H1 (cell line): Measurements from ENCODE around the gene L3MBTL4. TPM values are rescaled to one million over a fixed set of nuclear protein-coding genes. Genes with fewer than 3 reads are reported as not detected.

Source experiments
- CTCF ChIA-PET: fragments of 300-600 bp; sonication (Branson Sonifier 250); formaldehyde crosslinking; loops from one replicate; lab custom pipeline; 2021; ENCODE audit not compliant: partially characterized antibody; lab: Charles Lee
- POLR2A ChIA-PET: fragments of 300-600 bp; sonication (Branson Sonifier 250); formaldehyde crosslinking; loops from one replicate; lab custom pipeline; 2021; ENCODE audit warnings: inconsistent platforms; ENCODE audit not compliant: partially characterized antibody; lab: Charles Lee
- DNase-seq, 2 experiments: peaks; one replicate each; pipeline versions ENCODE4 v3.0.0 to v3.0.0-alpha.2; 2010 to 2022; ENCODE audit warnings: low spot score in 2 of 2, low read depth in 1 of 2, mixed read lengths in 1 of 2
- FAIRE-seq: peaks from 2 replicates; lab custom pipeline; 2011; peaks lifted over from hg19 to GRCh38; lab: Jason Lieb, UNC
- H2AFZ ChIP-seq: 2 replicates; pipeline ENCODE4 v1.8.1; 2012; ENCODE audit warnings: low read length, inconsistent platforms
- H2AK5ac ChIP-seq: 2 replicates; pipeline ENCODE4 v1.6.1; 2013; ENCODE audit warnings: low read depth, low read length
- H2BK120ac ChIP-seq: replicated peaks from 2 replicates; pipeline ENCODE3; 2013; ENCODE audit warnings: low read depth, low read length, inconsistent platforms
- H2BK12ac ChIP-seq: 2 replicates; pipeline ENCODE4 v1.6.1; 2013; ENCODE audit warnings: low read depth, low read length
- H2BK15ac ChIP-seq: 2 replicates; pipeline ENCODE4 v1.6.1; 2013; ENCODE audit warnings: low read length
- H2BK20ac ChIP-seq: 2 replicates; pipeline ENCODE4 v1.6.1; 2013; ENCODE audit warnings: low read length
- H2BK5ac ChIP-seq: 2 replicates; pipeline ENCODE4 v1.6.1; 2013; ENCODE audit warnings: low read depth, low read length
- H3K14ac ChIP-seq: 2 replicates; pipeline ENCODE4 v1.6.1; 2013; ENCODE audit warnings: inconsistent platforms; ENCODE audit not compliant: insufficient read length
- H3K18ac ChIP-seq: 2 replicates; pipeline ENCODE4 v1.6.1; 2013; ENCODE audit warnings: low read length; ENCODE audit errors: extremely low read depth
- H3K23ac ChIP-seq: 2 replicates; pipeline ENCODE4 v1.6.1; 2013; ENCODE audit warnings: inconsistent platforms; ENCODE audit not compliant: insufficient read length
- H3K23me2 ChIP-seq: 2 replicates; pipeline ENCODE4 v1.6.1; 2013; ENCODE audit warnings: low read depth, low read length
- H3K27ac ChIP-seq: 2 replicates; pipeline ENCODE4 v1.6.1; 2011; ENCODE audit warnings: low read depth, low read length, inconsistent platforms
- H3K27me3 ChIP-seq, 4 experiments: replicated peaks in 1 of 4; 1 replicate in 1 of 4; 2 replicates in 3 of 4; pipeline versions ENCODE4 v1.6.1 to v1.8.1; 2011 to 2013; ENCODE audit warnings: low read length in 3 of 4, mild to moderate bottlenecking in 3 of 4, inconsistent platforms in 2 of 4, mixed read lengths in 2 of 4, moderate library complexity in 1 of 4; ENCODE audit not compliant: control insufficient read depth in 3 of 4, insufficient read depth in 3 of 4; ENCODE audit errors: extremely low read depth in 1 of 4
- H3K36me3 ChIP-seq, 4 experiments: 2 replicates each; pipeline versions ENCODE4 v1.6.1 to v1.8.1; 2011 to 2013; ENCODE audit warnings: mild to moderate bottlenecking in 4 of 4, low read length in 3 of 4, moderate library complexity in 2 of 4, control low read depth in 1 of 4, inconsistent platforms in 1 of 4; ENCODE audit not compliant: insufficient read depth in 4 of 4, control insufficient read depth in 2 of 4
- H3K4ac ChIP-seq: replicated peaks from 2 replicates; pipeline ENCODE3; 2013; ENCODE audit warnings: low read length, low read depth, mixed read lengths, inconsistent platforms; ENCODE audit not compliant: insufficient read length
- H3K4me1 ChIP-seq, 4 experiments: replicated peaks in 1 of 4; 1 replicate in 1 of 4; 2 replicates in 3 of 4; pipeline versions ENCODE4 v1.6.1 to v1.8.1; 2011 to 2013; ENCODE audit warnings: low read length in 3 of 4, inconsistent platforms in 2 of 4, mixed read lengths in 1 of 4; ENCODE audit not compliant: insufficient read depth in 4 of 4, control insufficient read depth in 3 of 4
- H3K4me2 ChIP-seq, 2 experiments: 2 replicates each; pipeline versions ENCODE4 v1.6.1 to v1.8.1; 2011 to 2013; ENCODE audit warnings: low read depth in 2 of 2, low read length in 2 of 2, control low read depth in 1 of 2, inconsistent platforms in 1 of 2, mild to moderate bottlenecking in 1 of 2; ENCODE audit not compliant: insufficient read depth in 1 of 2
- H3K4me3 ChIP-seq, 4 experiments: fragments of 200-600, 300-600 bp in 1 of 4; sonication (generic), shearing (Covaris generic), sonication (Bioruptor Twin) in 1 of 4; 2 replicates each; pipeline versions ENCODE4 v1.5.1 to v1.8.1; 2011 to 2016; ENCODE audit warnings: low read length in 4 of 4, low read depth in 3 of 4, control low read depth in 2 of 4, inconsistent platforms in 2 of 4, mild to moderate bottlenecking in 2 of 4, mixed read lengths in 1 of 4, moderate library complexity in 1 of 4; ENCODE audit not compliant: insufficient read depth in 2 of 4; ENCODE audit errors: extremely low read depth in 1 of 4
- H3K56ac ChIP-seq: replicated peaks from 2 replicates; pipeline ENCODE3; 2013; ENCODE audit warnings: low read depth, mild to moderate bottlenecking, mixed read lengths, low read length, inconsistent platforms; ENCODE audit not compliant: insufficient read length
- H3K79me1 ChIP-seq: 2 replicates; pipeline ENCODE4 v1.6.1; 2013; ENCODE audit warnings: low read depth, low read length, control low read depth
- H3K79me2 ChIP-seq, 2 experiments: 2 replicates each; pipeline versions ENCODE4 v1.6.1 to v1.8.1; 2012 to 2013; ENCODE audit warnings: low read length in 2 of 2, mild to moderate bottlenecking in 2 of 2, inconsistent platforms in 1 of 2; ENCODE audit not compliant: insufficient read depth in 2 of 2, control insufficient read depth in 1 of 2
- H3K9ac ChIP-seq, 4 experiments: replicated peaks in 1 of 4; 1 replicate in 1 of 4; 2 replicates in 3 of 4; pipeline versions ENCODE4 v1.6.1 to v1.8.1; 2011 to 2013; ENCODE audit warnings: low read depth in 3 of 4, low read length in 3 of 4, control low read depth in 2 of 4, mild to moderate bottlenecking in 2 of 4, moderate library complexity in 2 of 4, inconsistent platforms in 1 of 4; ENCODE audit errors: extremely low read depth in 1 of 4
- H3K9me3 ChIP-seq, 2 experiments: 2 replicates each; pipeline versions ENCODE4 v1.6.1 to v1.8.1; 2012 to 2013; ENCODE audit warnings: mild to moderate bottlenecking in 2 of 2, moderate library complexity in 2 of 2, control low read depth in 1 of 2, inconsistent platforms in 1 of 2, low read depth in 1 of 2, low read length in 1 of 2, mixed read lengths in 1 of 2; ENCODE audit not compliant: insufficient read depth in 2 of 2
- H4K20me1 ChIP-seq, 2 experiments: replicated peaks in 1 of 2; 2 replicates each; pipeline versions ENCODE3 to v1.8.1; 2011 to 2013; ENCODE audit warnings: inconsistent platforms in 2 of 2, low read length in 2 of 2, mild to moderate bottlenecking in 1 of 2; ENCODE audit not compliant: insufficient read depth in 2 of 2, control insufficient read depth in 1 of 2
- H4K5ac ChIP-seq: 2 replicates; pipeline ENCODE4 v1.6.1; 2013; ENCODE audit warnings: low read length, low read depth, mixed read lengths, inconsistent platforms; ENCODE audit not compliant: insufficient read length
- H4K8ac ChIP-seq: 2 replicates; pipeline ENCODE4 v1.8.0; 2013; ENCODE audit warnings: mild to moderate bottlenecking, moderate library complexity, low read length, inconsistent platforms; ENCODE audit not compliant: insufficient read depth; ENCODE audit errors: extremely low read depth
- H4K91ac ChIP-seq: replicated peaks from 2 replicates; pipeline ENCODE3; 2013; ENCODE audit warnings: low read length, mixed read lengths, inconsistent platforms; ENCODE audit not compliant: insufficient read length
- CEBPB ChIP-seq: IDR thresholded peaks from 2 replicates; pipeline ENCODE4 v1.6.1; 2012; ENCODE audit warnings: low read depth, low read length
- RNF2 ChIP-seq: fragments of 200-900, 300-1000 bp; sonication (generic); IDR thresholded peaks from 2 replicates; pipeline ENCODE4 v1.7.1; 2016; ENCODE audit warnings: borderline replicate concordance, low read depth, mild to moderate bottlenecking, antibody characterized with exemption, low read length; ENCODE audit not compliant: poor library complexity, severe bottlenecking; ENCODE audit errors: missing control alignments
- WGBS, 2 experiments: shearing (Covaris generic) in 1 of 2; methylation state at CpG; one replicate each; pipeline versions ENCODE4 v1.1.6 to v1.1.7; 2013 to 2015; ENCODE audit warnings: low lambda C conversion rate in 2 of 2, mixed read lengths in 2 of 2, inconsistent platforms in 1 of 2, low coverage in 1 of 2, missing lambda C conversion rate in 1 of 2; ENCODE audit not compliant: insufficient replicate concordance in 2 of 2, insufficient coverage in 1 of 2, insufficient read length in 1 of 2; ENCODE audit errors: extremely low coverage in 1 of 2, missing lambda C conversion rate in 1 of 2; 5-methylcytosine and 5-hydroxymethylcytosine counted together
- polyA plus RNA-seq, 7 experiments: library from polyadenylated mRNA; depleted of rRNA in 3 of 7; stranded (reverse) in 5 of 7; unstranded in 2 of 7; fragments of >200 nt in 5 of 7; fragments of 200-250 nt in 2 of 7; gene quantifications; 1 replicate in 5 of 7; 2 replicates in 1 of 7; 4 replicates in 1 of 7; pipeline versions ENCODE4 v1.2.1 to v1.2.3, GENCODE V29; 2011 to 2013; ENCODE audit warnings: missing spikeins in 2 of 7, mixed read lengths in 2 of 7
- total RNA-seq: library from RNA; stranded (reverse); fragmentation: NEBNext Ultra II Directional; extraction: Animal tissue kit (Norgen Biotek cat#: 25700); gene quantifications from 2 replicates; pipeline ENCODE4 v1.2.1, GENCODE V29; 2021

Gene L3MBTL4
- total and polyA plus RNA-seq, 2 of the 8 experiments (the other 6 are each of a cell fraction or from before 2014, with no cell fraction given), result 1.0 to 2.1 TPM

- no peak for TF ChIP-seq RNF2
- peak; percentile 63; the same call in 1 of the 2 replicates for TF ChIP-seq CEBPB
- TF ChIP-seq, all 59 proteins: peak for 1
- Histone ChIP-seq H3K27me3 (peaks cover 0 to 2% (median 0%) of the 10 kb centered on the region in 4 experiments; a peak in 1 of 7 replicates), H3K23ac (no peak overlapping the region), H3K79me2 (no peaks in the 10 kb centered on the region), H3K23me2 (no peaks in the 10 kb centered on the region), H2AK5ac (no peak overlapping the region), H2AFZ (no peak overlapping the region), H3K9me3 (no peaks in the 10 kb centered on the region), H3K4me2 (no peak overlapping the region), H3K27ac (no peak overlapping the region), H3K4me3 (no peak overlapping the region), H3K56ac (no peak overlapping the region), H3K4me1 (peaks cover 0 to 3% (median 0%) of the 10 kb centered on the region in 4 experiments; a peak in 1 of 7 replicates), H4K91ac (no peak overlapping the region), H3K9ac (no peak overlapping the region), H2BK20ac (no peak overlapping the region), H3K79me1 (no peaks in the 10 kb centered on the region), H4K5ac (no peak overlapping the region), H2BK12ac (no peak overlapping the region), H3K4ac (no peak overlapping the region), H3K18ac (no peak overlapping the region), H2BK15ac (no peak overlapping the region), H4K8ac (no peak overlapping the region), H4K20me1 (no peaks in the 10 kb centered on the region), H2BK5ac (no peak overlapping the region), H3K14ac (no peak overlapping the region), H3K36me3 (no peaks in the 10 kb centered on the region), H2BK120ac (no peak overlapping the region)
- WGBS, 2 experiments, result 44% methylated on average over 5 of the region's 5 CpGs; no CpG with 5 or more reads in 1 of the 2 experiments
- ChIA-PET POLR2A (no interaction called here), CTCF (interaction anchor here (0.7 to 1.0 kb wide), 3 partner anchors 51 to 200 kb away, joined by 3 to 4 read pairs (median 3); no protein-coding TSS in a partner anchor)
- peak; percentile 81 for FAIRE-seq
- peak in 1 of 2 experiments; percentile 17 for DNase-seq
These were observed 391.9 kb downstream of the L3MBTL4 start for GRCh38 chr18:6022845-6023244.
